ENCODE measurements around the gene CRY2.

DNA sequence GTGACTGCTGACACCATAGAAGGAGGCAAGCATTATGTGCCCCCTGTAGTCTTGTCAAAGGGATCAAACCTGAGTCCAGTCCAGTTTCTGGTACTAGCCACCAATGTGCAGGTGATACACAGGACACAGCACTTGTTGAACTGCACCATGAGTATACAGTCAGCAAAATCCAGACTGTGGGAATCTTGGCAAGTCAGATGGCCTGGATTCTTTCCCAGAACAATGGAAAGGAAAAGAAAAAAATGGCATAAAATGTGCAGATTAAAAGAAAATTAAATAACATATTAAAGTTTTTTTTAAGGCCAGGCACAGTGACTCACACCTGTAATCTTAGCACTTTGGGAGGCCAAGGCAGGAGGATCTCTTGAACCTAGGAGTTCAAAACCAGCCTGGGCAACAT, 16.8 kb downstream of the CRY2 start:
- TF ChIP-seq, protein P1, sequence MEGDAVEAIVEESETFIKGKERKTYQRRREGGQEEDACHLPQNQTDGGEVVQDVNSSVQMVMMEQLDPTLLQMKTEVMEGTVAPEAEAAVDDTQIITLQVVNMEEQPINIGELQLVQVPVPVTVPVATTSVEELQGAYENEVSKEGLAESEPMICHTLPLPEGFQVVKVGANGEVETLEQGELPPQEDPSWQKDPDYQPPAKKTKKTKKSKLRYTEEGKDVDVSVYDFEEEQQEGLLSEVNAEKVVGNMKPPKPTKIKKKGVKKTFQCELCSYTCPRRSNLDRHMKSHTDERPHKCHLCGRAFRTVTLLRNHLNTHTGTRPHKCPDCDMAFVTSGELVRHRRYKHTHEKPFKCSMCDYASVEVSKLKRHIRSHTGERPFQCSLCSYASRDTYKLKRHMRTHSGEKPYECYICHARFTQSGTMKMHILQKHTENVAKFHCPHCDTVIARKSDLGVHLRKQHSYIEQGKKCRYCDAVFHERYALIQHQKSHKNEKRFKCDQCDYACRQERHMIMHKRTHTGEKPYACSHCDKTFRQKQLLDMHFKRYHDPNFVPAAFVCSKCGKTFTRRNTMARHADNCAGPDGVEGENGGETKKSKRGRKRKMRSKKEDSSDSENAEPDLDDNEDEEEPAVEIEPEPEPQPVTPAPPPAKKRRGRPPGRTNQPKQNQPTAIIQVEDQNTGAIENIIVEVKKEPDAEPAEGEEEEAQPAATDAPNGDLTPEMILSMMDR (conservative IDR thresholded peaks at IDR 0.05 in 1 of 2, IDR thresholded peaks at IDR 0.05 in 1 of 2; ENCODE audit: extremely low read depth in 1 of 2, insufficient read depth in 1 of 2, low read depth in 1 of 2, low read length in 2 of 2), result no peak
- TF ChIP-seq EZH2 (IDR thresholded peaks at IDR 0.05; ENCODE audit: borderline replicate concordance, low read length), result no peak
